C4-2B (cell line): ENCODE results near the gene STK11IP.

ENCODE experiments used
- ZFX ChIP-seq: fragments of 450-650 bp; IDR thresholded peaks from 2 replicates; pipeline ENCODE4 v1.6.1; 2017
- TF ChIP-seq, protein P1 (sequence below): fragments of 450-650 bp; conservative IDR thresholded peaks from 2 replicates; pipeline ENCODE4 v1.5.1; 2017; ENCODE audit warnings: mild to moderate bottlenecking

DNA sequence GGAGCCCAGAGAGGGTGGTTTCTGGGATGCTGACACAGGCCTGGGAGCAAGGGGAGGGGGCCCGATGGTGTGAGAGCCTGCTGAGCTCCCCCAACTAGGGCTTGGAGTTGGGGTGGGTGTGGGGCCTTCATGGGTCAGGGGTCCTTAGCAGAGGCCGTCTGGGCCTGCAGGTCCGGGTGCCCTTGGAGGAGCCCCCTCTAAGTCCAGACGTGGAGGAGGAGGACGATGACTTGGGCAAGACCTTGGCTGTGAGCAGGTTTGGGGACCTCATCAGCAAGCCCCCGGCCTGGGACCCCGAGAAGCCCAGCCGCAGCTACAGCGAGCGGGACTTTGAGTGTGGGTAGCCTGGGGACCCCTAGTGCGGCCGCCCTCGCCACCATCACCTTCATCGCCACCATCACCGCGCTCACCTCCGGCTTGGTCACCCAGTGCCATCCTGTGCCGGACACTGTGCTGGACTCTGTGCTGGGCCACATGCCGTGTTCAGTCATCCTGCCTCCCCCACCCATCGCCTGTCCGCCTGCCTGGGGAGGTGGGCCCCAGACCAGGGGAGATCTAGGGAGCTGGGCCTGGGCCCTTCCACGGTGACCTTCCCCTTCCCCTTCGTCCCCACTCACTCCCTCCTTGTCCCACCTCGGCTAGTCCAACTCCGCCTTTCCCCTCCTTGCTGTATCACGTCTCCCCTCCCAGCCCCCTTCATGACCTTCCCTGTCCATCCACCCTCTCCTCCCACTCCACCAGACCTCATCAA, 30.8 kb downstream of the STK11IP start:
- TF ChIP-seq, protein P1, sequence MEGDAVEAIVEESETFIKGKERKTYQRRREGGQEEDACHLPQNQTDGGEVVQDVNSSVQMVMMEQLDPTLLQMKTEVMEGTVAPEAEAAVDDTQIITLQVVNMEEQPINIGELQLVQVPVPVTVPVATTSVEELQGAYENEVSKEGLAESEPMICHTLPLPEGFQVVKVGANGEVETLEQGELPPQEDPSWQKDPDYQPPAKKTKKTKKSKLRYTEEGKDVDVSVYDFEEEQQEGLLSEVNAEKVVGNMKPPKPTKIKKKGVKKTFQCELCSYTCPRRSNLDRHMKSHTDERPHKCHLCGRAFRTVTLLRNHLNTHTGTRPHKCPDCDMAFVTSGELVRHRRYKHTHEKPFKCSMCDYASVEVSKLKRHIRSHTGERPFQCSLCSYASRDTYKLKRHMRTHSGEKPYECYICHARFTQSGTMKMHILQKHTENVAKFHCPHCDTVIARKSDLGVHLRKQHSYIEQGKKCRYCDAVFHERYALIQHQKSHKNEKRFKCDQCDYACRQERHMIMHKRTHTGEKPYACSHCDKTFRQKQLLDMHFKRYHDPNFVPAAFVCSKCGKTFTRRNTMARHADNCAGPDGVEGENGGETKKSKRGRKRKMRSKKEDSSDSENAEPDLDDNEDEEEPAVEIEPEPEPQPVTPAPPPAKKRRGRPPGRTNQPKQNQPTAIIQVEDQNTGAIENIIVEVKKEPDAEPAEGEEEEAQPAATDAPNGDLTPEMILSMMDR = no peak
- TF ChIP-seq ZFX = no peak
